GM19035 (cell line): Measurements from ENCODE around the gene MND1.

Source experiments
- ATAC-seq: cut with Tn5 transposase; IDR thresholded peaks from one replicate; pipeline ENCODE4 v1.9.1; 2021; ENCODE audit not compliant: unreplicated experiment

The MND1 gene

GRCh38 chr4:153344131-153345011, at the start of gene MND1:
TSS of gene MND1 (plus strand) at chr4:153344688. CDS start at chr4:153344738, 50 bp downstream.
- ATAC-seq, result peak; percentile 86

GRCh38 chr4:153295131-153295755, 49.2 kb upstream of the MND1 start:
- no peak for ATAC-seq

GRCh38 chr4:153296040-153296823, 48.3 kb upstream of the MND1 start:
- ATAC-seq, result no peak

- no peak for ATAC-seq
Measured at GRCh38 chr4:153297116-153297515, 47.4 kb upstream of the MND1 start.

- no peak for ATAC-seq
Measured at GRCh38 chr4:153310793-153311192, 33.7 kb upstream of the MND1 start.

GRCh38 chr4:153314915-153315314, 29.6 kb upstream of the MND1 start:
- ATAC-seq, result no peak

GRCh38 chr4:153318696-153319320, 25.7 kb upstream of the MND1 start:
- ATAC-seq, result peak; percentile 67

- ATAC-seq, result no peak
Measured at GRCh38 chr4:153322791-153323190, 21.7 kb upstream of the MND1 start.

GRCh38 chr4:153324046-153324445, 20.4 kb upstream of the MND1 start:
- no peak for ATAC-seq

GRCh38 chr4:153325558-153325957, 18.9 kb upstream of the MND1 start:
- no peak for ATAC-seq

GRCh38 chr4:153326513-153326912, 18.0 kb upstream of the MND1 start:
- no peak for ATAC-seq

GRCh38 chr4:153327247-153327646, 17.2 kb upstream of the MND1 start:
- ATAC-seq, result no peak

- ATAC-seq, result no peak
Measured at GRCh38 chr4:153332936-153333335, 11.6 kb upstream of the MND1 start.

GRCh38 chr4:153333874-153334273, 10.6 kb upstream of the MND1 start:
- no peak for ATAC-seq

- ATAC-seq, result no peak
Measured at GRCh38 chr4:153335665-153336064, 8.8 kb upstream of the MND1 start.

- no peak for ATAC-seq
Measured at GRCh38 chr4:153337686-153338085, 6.8 kb upstream of the MND1 start.

- no peak for ATAC-seq
Measured at GRCh38 chr4:153341575-153342090, 2.9 kb upstream of the MND1 start.

- ATAC-seq, result no peak
Measured at GRCh38 chr4:153342751-153343552, 1.5 kb upstream of the MND1 start.

- peak; percentile 49 for ATAC-seq
Measured at GRCh38 chr4:153345012-153345981, 809 bp downstream of the MND1 start.
